Measurements from ENCODE around the gene CEP131.
A peak's percentile ranks its signal among the peaks of the same experiment; 100 is the strongest.

CEP131 gene

GRCh38 chr17:81199482-81199830 is 23.3 kb downstream of the CEP131 start:
- DNase-seq (ENCODE audit: low read depth), result no peak

GRCh38 chr17:81198826-81199481 is 23.8 kb downstream of the CEP131 start:
- DNase-seq (ENCODE audit: low read depth), result peak; percentile 11

- no peak for DNase-seq (ENCODE audit: low read depth)
Measured at GRCh38 chr17:81197831-81198490, 24.8 kb downstream of the CEP131 start.

- DNase-seq (ENCODE audit: low read depth), result no peak
Measured at GRCh38 chr17:81197409-81197795, 25.4 kb downstream of the CEP131 start.

GRCh38 chr17:81196505-81197408 is 26.0 kb downstream of the CEP131 start:
- no peak for DNase-seq (ENCODE audit: low read depth)

- no peak for DNase-seq (ENCODE audit: low read depth)
Measured at GRCh38 chr17:81195941-81196495, 26.7 kb downstream of the CEP131 start.

- no peak for DNase-seq (ENCODE audit: low read depth)
Measured at GRCh38 chr17:81194941-81195901, 27.5 kb downstream of the CEP131 start.

GRCh38 chr17:81194225-81194760 is 28.5 kb downstream of the CEP131 start:
- no peak for DNase-seq (ENCODE audit: low read depth)

- DNase-seq (ENCODE audit: low read depth), result peak; percentile 33
Measured at GRCh38 chr17:81193470-81194224, 29.1 kb downstream of the CEP131 start.

- DNase-seq (ENCODE audit: low read depth), result no peak
Measured at GRCh38 chr17:81193051-81193410, 29.7 kb downstream of the CEP131 start.

- no peak for DNase-seq (ENCODE audit: low read depth)
Measured at GRCh38 chr17:81192386-81193050, 30.2 kb downstream of the CEP131 start.

GRCh38 chr17:81191646-81192045 is 31.1 kb downstream of the CEP131 start:
- DNase-seq (ENCODE audit: low read depth), result no peak

- DNase-seq (ENCODE audit: low read depth), result no peak
Measured at GRCh38 chr17:81191116-81191515, 31.6 kb downstream of the CEP131 start.

GRCh38 chr17:81190591-81190990 is 32.2 kb downstream of the CEP131 start:
- no peak for DNase-seq (ENCODE audit: low read depth)

- no peak for DNase-seq (ENCODE audit: low read depth)
Measured at GRCh38 chr17:81189670-81190530, 32.9 kb downstream of the CEP131 start.

GRCh38 chr17:81189016-81189415 is 33.7 kb downstream of the CEP131 start:
- no peak for DNase-seq (ENCODE audit: low read depth)

GRCh38 chr17:81188491-81188840 is 34.3 kb downstream of the CEP131 start:
- no peak for DNase-seq (ENCODE audit: low read depth)

GRCh38 chr17:81187586-81188490 is 34.9 kb downstream of the CEP131 start:
- DNase-seq (ENCODE audit: low read depth), result no peak

Measured in amniotic epithelial cell (primary cell).